Dendritic cell treated with granulocyte-macrophage colony-stimulating factor and Interleukin-4, amounts not matched to agents 40 ng/mL and 50 ng/mL, for 4 days (primary cell): ENCODE results near the gene WNT6.

Experiments used
- H3K27ac Mint-ChIP-seq: one replicate; pipeline ENCODE4 v1.8.0; 2022; ENCODE audit warnings: mild to moderate bottlenecking, mixed read lengths
- H3K27me3 Mint-ChIP-seq: one replicate; pipeline ENCODE4 v1.8.0; 2022; ENCODE audit warnings: mild to moderate bottlenecking, mixed read lengths
- H3K36me3 Mint-ChIP-seq: one replicate; pipeline ENCODE4 v1.8.0; 2022; ENCODE audit warnings: low read depth, mixed read lengths
- H3K4me1 Mint-ChIP-seq: one replicate; pipeline ENCODE4 v1.8.0; 2022; ENCODE audit warnings: low read depth, mixed read lengths
- H3K4me3 Mint-ChIP-seq: one replicate; pipeline ENCODE4 v1.8.0; 2022; ENCODE audit warnings: mild to moderate bottlenecking, moderate library complexity, mixed read lengths
- H3K9me3 Mint-ChIP-seq: one replicate; pipeline ENCODE4 v1.8.0; 2022; ENCODE audit warnings: mixed read lengths
- intact Hi-C: fragments of 100-400 bp; cut with micrococcal nuclease; formaldehyde crosslinking; loops from one replicate; pipeline ENCODE4 v1.15.0; 2022

Gene WNT6

GRCh38 chr2:218908721-218909619 lies 49.4 kb downstream of the WNT6 start:
- intact Hi-C loops, result no loop called here
- Mint-ChIP-seq H3K27me3 (peaks cover 45% of the 10 kb centered on the region), H3K9me3 (no peaks in the 10 kb centered on the region), H3K4me1 (peaks cover 10% of the 10 kb centered on the region), H3K27ac (peak overlapping the region; percentile 86), H3K36me3 (no peaks in the 10 kb centered on the region), H3K4me3 (peak overlapping the region; percentile 81)

DNA sequence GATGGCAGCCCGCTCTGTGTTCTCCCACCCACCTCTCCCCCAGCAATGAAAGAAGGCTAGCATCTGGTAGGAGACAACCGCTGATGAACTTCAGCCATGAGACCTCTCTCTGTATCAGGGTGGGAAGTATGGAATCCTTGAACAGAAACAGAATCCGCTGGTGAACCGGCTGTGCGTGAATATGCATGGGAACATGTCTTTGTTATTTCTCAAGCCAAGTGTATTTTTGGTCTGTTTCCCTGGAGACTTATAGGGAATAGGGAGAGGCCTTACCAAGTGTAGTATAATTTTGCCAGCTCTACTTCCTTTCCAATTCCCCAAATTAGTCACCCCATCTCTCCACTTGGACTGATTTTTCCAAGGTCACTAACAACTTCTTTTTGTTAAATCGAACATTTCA lies 51.1 kb downstream of the WNT6 start:
- H3K27ac Mint-ChIP-seq, result no peak overlapping the region
- peaks cover 10% of the 10 kb centered on the region for H3K4me1 Mint-ChIP-seq
- no peaks in the 10 kb centered on the region for H3K9me3 Mint-ChIP-seq
- peaks cover 44% of the 10 kb centered on the region for H3K27me3 Mint-ChIP-seq
- H3K4me3 Mint-ChIP-seq, result no peak overlapping the region
- H3K36me3 Mint-ChIP-seq, result no peaks in the 10 kb centered on the region
- intact Hi-C loops, result no loop called here

DNA sequence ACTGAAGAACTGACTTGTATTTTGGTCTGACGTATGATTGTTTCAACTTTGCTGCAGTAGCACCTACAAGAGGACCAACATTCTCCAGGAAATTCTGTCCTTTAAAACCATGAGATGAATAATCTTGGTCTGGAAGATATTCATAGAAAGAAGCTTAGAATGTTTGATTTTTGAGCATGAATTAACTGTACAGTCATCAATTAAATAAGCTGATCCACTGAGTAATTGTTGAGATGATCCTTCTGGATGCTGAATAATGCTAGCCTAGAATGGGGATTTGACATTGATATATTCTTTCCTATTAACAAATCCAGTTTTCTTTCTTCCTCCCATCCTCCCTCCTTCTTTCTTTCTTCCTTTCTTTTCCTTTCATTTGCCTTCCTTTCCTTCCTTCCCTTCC lies 60.9 kb downstream of the WNT6 start:
- H3K27ac Mint-ChIP-seq, result no peak overlapping the region
- H3K4me3 Mint-ChIP-seq, result no peak overlapping the region
- H3K27me3 Mint-ChIP-seq, result peaks cover 49% of the 10 kb centered on the region
- H3K4me1 Mint-ChIP-seq, result no peaks in the 10 kb centered on the region
- H3K36me3 Mint-ChIP-seq, result no peaks in the 10 kb centered on the region
- peaks cover 31% of the 10 kb centered on the region for H3K9me3 Mint-ChIP-seq
- intact Hi-C loops, result no loop called here
